ENCODE results near the gene PIGP. TPM values are rescaled to one million over a fixed set of nuclear protein-coding genes. Genes with fewer than 3 reads are reported as not detected.
"Not testable (repeated sequence)": the region's sequence is repeated elsewhere in the genome, so short reads cannot be mapped to it uniquely, and the experiment has no call there.

PIGP gene
- total RNA-seq, 2 donors from 2014 or later: 18.0 to 54.5 TPM

GRCh38 chr21:37040212-37040611, 32.7 kb downstream of the PIGP start:
- WGBS: 93% methylated on average over 3 of the region's 3 CpGs
- Histone ChIP-seq H3K4me3 (no peak overlapping the region), H3K36me3 (no peaks in the 10 kb centered on the region), H3K4me1 (replicated peaks) (no peaks in the 10 kb centered on the region), H3K27me3 (replicated peaks; ENCODE audit: insufficient read depth) (no peaks in the 10 kb centered on the region), H3K9me3 (no peaks in the 10 kb centered on the region), H3K27ac (no peak overlapping the region)
- intact Hi-C loops (cut with DNase I): no loop called here
- TF ChIP-seq POLR2AphosphoS5 (IDR thresholded peaks at IDR 0.05): no peak
- no peak for TF ChIP-seq POLR2A (IDR thresholded peaks at IDR 0.05)
- TF ChIP-seq CTCF (IDR thresholded peaks at IDR 0.05): no peak
- no peak for DNase-seq (ENCODE audit: low spot score)

GRCh38 chr21:37039411-37040075, 33.3 kb downstream of the PIGP start:
- H3K27me3 ChIP-seq (replicated peaks; ENCODE audit: insufficient read depth): no peaks in the 10 kb centered on the region
- no peak overlapping the region for H3K4me3 ChIP-seq
- no peaks in the 10 kb centered on the region for H3K9me3 ChIP-seq
- H3K4me1 ChIP-seq (replicated peaks): no peaks in the 10 kb centered on the region
- no peaks in the 10 kb centered on the region for H3K36me3 ChIP-seq
- no peak for DNase-seq (ENCODE audit: low spot score)
- no peak for TF ChIP-seq CTCF (IDR thresholded peaks at IDR 0.05)
- TF ChIP-seq POLR2AphosphoS5 (IDR thresholded peaks at IDR 0.05): no peak
- no peak for TF ChIP-seq POLR2A (IDR thresholded peaks at IDR 0.05)
- H3K27ac ChIP-seq: no peak overlapping the region
- intact Hi-C loops (cut with DNase I): no loop called here
- 76% methylated on average over 9 of the region's 9 CpGs for WGBS

GRCh38 chr21:37036177-37036576, 36.7 kb downstream of the PIGP start:
- no peak for DNase-seq (ENCODE audit: low spot score)
- H3K4me3 ChIP-seq: no peak overlapping the region
- H3K27ac ChIP-seq: no peak overlapping the region
- TF ChIP-seq POLR2AphosphoS5 (IDR thresholded peaks at IDR 0.05) (no peak), CTCF (IDR thresholded peaks at IDR 0.05) (no peak), POLR2A (IDR thresholded peaks at IDR 0.05) (no peak)
- H3K36me3 ChIP-seq: no peaks in the 10 kb centered on the region
- WGBS: 60% methylated on average over 4 of the region's 4 CpGs
- no peaks in the 10 kb centered on the region for H3K27me3 ChIP-seq (replicated peaks; ENCODE audit: insufficient read depth)
- no peaks in the 10 kb centered on the region for H3K4me1 ChIP-seq (replicated peaks)
- intact Hi-C loops (cut with DNase I): no loop called here
- no peaks in the 10 kb centered on the region for H3K9me3 ChIP-seq

- H3K27ac ChIP-seq; H3K4me1 ChIP-seq (replicated peaks); H3K27me3 ChIP-seq (replicated peaks; ENCODE audit: insufficient read depth); H3K36me3 ChIP-seq; DNase-seq (ENCODE audit: low spot score); intact Hi-C loops (cut with DNase I); H3K4me3 ChIP-seq; H3K9me3 ChIP-seq: not testable (repeated sequence)
- WGBS: 78% methylated on average over 4 of the region's 4 CpGs
Measured at GRCh38 chr21:37034394-37034793, 38.5 kb downstream of the PIGP start.

GRCh38 chr21:37032877-37033471, 39.9 kb downstream of the PIGP start:
- no peak for DNase-seq (ENCODE audit: low spot score)
- H3K4me1 ChIP-seq (replicated peaks): no peaks in the 10 kb centered on the region
- peak; percentile 52 for TF ChIP-seq POLR2AphosphoS5 (IDR thresholded peaks at IDR 0.05)
- TF ChIP-seq CTCF (IDR thresholded peaks at IDR 0.05): no peak

More at GRCh38 chr21:37032877-37033471, 39.9 kb downstream of the PIGP start:
- H3K27me3 ChIP-seq (replicated peaks; ENCODE audit: insufficient read depth): no peaks in the 10 kb centered on the region
- H3K36me3 ChIP-seq: no peaks in the 10 kb centered on the region
- no peak overlapping the region for H3K4me3 ChIP-seq
- H3K27ac ChIP-seq: no peak overlapping the region
- WGBS: 38% methylated on average over 4 of the region's 4 CpGs
- no peaks in the 10 kb centered on the region for H3K9me3 ChIP-seq
- intact Hi-C loops (cut with DNase I): no loop called here

Measured in prostate gland (tissue), 2 donors.